HepG2 (cell line): Measurements from ENCODE around the gene PTRH2. TPM values are rescaled to one million over a fixed set of nuclear protein-coding genes. Genes with fewer than 3 reads are reported as not detected.

Source experiments
- ATAC-seq: fragments of 200-7000 bp; cut with Tn5 transposase; 3 replicates; pipeline ENCODE4 v1.9.1; 2020; ENCODE audit warnings: mild to moderate bottlenecking, moderate library complexity
- BruUV-seq: library from RNA; stranded (reverse); fragments of 400-500 nt; replicated peaks from 2 replicates; lab custom pipeline; 2021; lab: Mats Ljungman, UMichigan
- CTCF ChIA-PET: fragments of 300-600 bp; formaldehyde crosslinking; extraction: SDS; loops from one replicate; lab custom pipeline; 2021; ENCODE audit warnings: low total read pairs, inconsistent platforms, low intra/inter-chr PET ratio; lab: Yijun Ruan, JAX
- POLR2A ChIA-PET: fragments of 350-600 bp; sonication (Branson Sonifier 250); formaldehyde crosslinking; loops from one replicate; lab custom pipeline; 2020; ENCODE audit warnings: antibody characterized with exemption, inconsistent platforms; lab: Yijun Ruan, JAX
- DNase-seq: peaks from one replicate; pipeline ENCODE4 v3.0.0-alpha.2; 2015; ENCODE audit warnings: low spot score
- FAIRE-seq: peaks from 3 replicates; lab custom pipeline; 2011; peaks lifted over from hg19 to GRCh38; lab: Jason Lieb, UNC
- H2AFZ ChIP-seq: one replicate; pipeline ENCODE4 v1.6.1; 2011; ENCODE audit warnings: low read length, inconsistent platforms
- H3K27ac ChIP-seq: fragments of 300-600 bp; 3 replicates; pipeline ENCODE4 v1.8.0; 2011; ENCODE audit warnings: mixed run types, mild to moderate bottlenecking, mixed read lengths, low read length, inconsistent platforms; ENCODE audit not compliant: insufficient read depth; ENCODE audit errors: extremely low read length
- H3K27me3 ChIP-seq, 2 experiments: fragments of 200-600 bp in 1 of 2; 2 replicates in 1 of 2; 3 replicates in 1 of 2; pipeline versions ENCODE4 v1.6.0 to v1.8.0; 2011; ENCODE audit warnings: low read length in 2 of 2, mild to moderate bottlenecking in 2 of 2, moderate library complexity in 2 of 2, inconsistent platforms in 1 of 2; ENCODE audit not compliant: insufficient read depth in 2 of 2, control insufficient read depth in 1 of 2
- H3K36me3 ChIP-seq, 2 experiments: fragments of 200-600 bp in 1 of 2; replicated peaks in 1 of 2; 2 replicates in 1 of 2; 3 replicates in 1 of 2; pipeline versions ENCODE4 v1.5.1 to v1.8.0; 2011; ENCODE audit warnings: low read length in 2 of 2, inconsistent platforms in 1 of 2; ENCODE audit not compliant: insufficient read depth in 2 of 2, control insufficient read depth in 1 of 2
- H3K4me1 ChIP-seq: 2 replicates; pipeline ENCODE4 v1.5.1; 2012; ENCODE audit warnings: low read length, inconsistent platforms; ENCODE audit not compliant: insufficient read depth
- H3K4me2 ChIP-seq: 2 replicates; pipeline ENCODE4 v1.6.0; 2011; ENCODE audit warnings: low read depth, low read length, inconsistent platforms
- H3K4me3 ChIP-seq, 3 experiments: fragments of 200-600 bp in 1 of 3; sonication (generic), shearing (Covaris generic) in 1 of 3; replicated peaks in 1 of 3; 2 replicates each; pipeline ENCODE4 v1.5.1; 2011 to 2016; ENCODE audit warnings: low read length in 3 of 3, inconsistent platforms in 2 of 3, low read depth in 2 of 3, mild to moderate bottlenecking in 2 of 3, control low read depth in 1 of 3, mixed read lengths in 1 of 3; ENCODE audit not compliant: insufficient read depth in 1 of 3
- H3K79me2 ChIP-seq: one replicate; pipeline ENCODE4 v1.6.1; 2011; ENCODE audit warnings: low read length, inconsistent platforms; ENCODE audit not compliant: insufficient read depth
- H3K9ac ChIP-seq: 2 replicates; pipeline ENCODE4 v1.6.0; 2011; ENCODE audit warnings: mild to moderate bottlenecking, low read depth, low read length, inconsistent platforms; ENCODE audit not compliant: insufficient read depth
- H3K9me3 ChIP-seq: 2 replicates; pipeline ENCODE4 v1.5.1; 2012; ENCODE audit warnings: mild to moderate bottlenecking, low read length
- H4K20me1 ChIP-seq: 2 replicates; pipeline ENCODE4 v1.6.0; 2011; ENCODE audit warnings: inconsistent platforms, mild to moderate bottlenecking, low read length, moderate library complexity; ENCODE audit not compliant: insufficient read depth
- AGO1 ChIP-seq: fragments of 200-400 bp; formaldehyde crosslinking; IDR thresholded peaks from 2 replicates; pipeline ENCODE4 v1.6.1; 2017; ENCODE audit warnings: mild to moderate bottlenecking, low read depth, low read length, moderate library complexity; ENCODE audit not compliant: poor library complexity, severe bottlenecking
- CHD4 ChIP-seq: fragments of 200-600 bp; sonication (generic); IDR thresholded peaks from 2 replicates; pipeline ENCODE4 v1.7.0; 2017; ENCODE audit warnings: mild to moderate bottlenecking, low read length, borderline replicate concordance
- FOXJ3 ChIP-seq: sonication (generic); formaldehyde crosslinking; IDR thresholded peaks from 2 replicates; pipeline ENCODE4 v1.4.0; 2020; ENCODE audit warnings: missing genetic modification reagents, mild to moderate bottlenecking, borderline replicate concordance
- IRF1 ChIP-seq: sonication (generic); formaldehyde crosslinking; IDR thresholded peaks from 2 replicates; pipeline ENCODE4 v1.4.0; 2020; ENCODE audit warnings: low read depth, mild to moderate bottlenecking, missing genetic modification reagents
- KLF6 ChIP-seq: IDR thresholded peaks from 2 replicates; pipeline ENCODE4 v1.8.0; 2016; ENCODE audit warnings: missing biosample characterization, missing genetic modification reagents
- PHB2 ChIP-seq: fragments of 450-650 bp; IDR thresholded peaks from 2 replicates; pipeline ENCODE4 v1.6.1; 2018; ENCODE audit not compliant: partially characterized antibody
- RCOR2 ChIP-seq: IDR thresholded peaks from 2 replicates; pipeline ENCODE4 v1.6.1; 2016; ENCODE audit warnings: missing biosample characterization, missing genetic modification reagents
- TBX2 ChIP-seq: sonication (generic); formaldehyde crosslinking; IDR thresholded peaks from 2 replicates; pipeline ENCODE4 v1.5.0; 2020; ENCODE audit warnings: missing genetic modification reagents, mild to moderate bottlenecking, borderline replicate concordance
- ZNF138 ChIP-seq: sonication (generic); formaldehyde crosslinking; IDR thresholded peaks from 2 replicates; pipeline ENCODE4 v1.5.0; 2020; ENCODE audit warnings: mild to moderate bottlenecking, low read depth, missing genetic modification reagents
- ZNF296 ChIP-seq: sonication (generic); formaldehyde crosslinking; conservative IDR thresholded peaks from 2 replicates; pipeline ENCODE4 v1.5.0; 2020; ENCODE audit warnings: mild to moderate bottlenecking, missing genetic modification reagents
- ZNF30 ChIP-seq: sonication (generic); formaldehyde crosslinking; IDR thresholded peaks from 2 replicates; pipeline ENCODE4 v1.5.0; 2020; ENCODE audit warnings: mild to moderate bottlenecking, missing genetic modification reagents
- ZNF343 ChIP-seq: sonication (generic); formaldehyde crosslinking; IDR thresholded peaks from 2 replicates; pipeline ENCODE4 v1.4.0; 2020; ENCODE audit warnings: mild to moderate bottlenecking, missing genetic modification reagents
- ZNF543 ChIP-seq: sonication (generic); formaldehyde crosslinking; IDR thresholded peaks from 2 replicates; pipeline ENCODE4 v1.4.0; 2020; ENCODE audit warnings: mild to moderate bottlenecking, missing genetic modification reagents
- in situ Hi-C: cut with HindIII; loops from 2 replicates; pipeline ENCODE4 v1.10.0; 2017; ENCODE audit warnings: low pct_unique_long_range_greater_than_20kb; ENCODE audit not compliant: extremely low pct_ligation_motif_present
- intact Hi-C: fragments of 100-400 bp; cut with micrococcal nuclease; formaldehyde crosslinking; loops from one replicate; pipeline ENCODE4 v1.10.0; 2022; ENCODE audit not compliant: unreplicated experiment
- polyA plus RNA-seq, 8 experiments: library from polyadenylated mRNA; depleted of rRNA in 3 of 8; stranded (reverse) in 7 of 8; unstranded in 1 of 8; fragments of >200 nt; fragmentation: Illumina TruSeq in 4 of 8; extraction: Trizol in 4 of 8; gene quantifications; 2 replicates each; pipeline versions ENCODE4 v1.2.1 to v1.2.3, GENCODE V29; 2011 to 2016; ENCODE audit warnings: low read depth in 4 of 8, missing spikeins in 1 of 8, mixed read lengths in 1 of 8; ENCODE audit not compliant: insufficient read depth in 1 of 8
- total RNA-seq, 5 experiments: library from RNA; depleted of rRNA; stranded (reverse); fragments of >200 nt; fragmentation: Illumina TruSeq; extraction: Trizol; gene quantifications; 2 replicates each; pipeline ENCODE4 v1.2.3, GENCODE V29; 2016; ENCODE audit warnings: low read depth in 1 of 5
- TF ChIP-seq, protein P1 (sequence below): IDR thresholded peaks from 2 replicates; pipeline ENCODE4 v1.6.1; 2018; ENCODE audit warnings: missing genetic modification reagents
- TF ChIP-seq, protein P2 (sequence below): sonication (generic); formaldehyde crosslinking; conservative IDR thresholded peaks from 2 replicates; pipeline ENCODE4 v1.8.1; 2023; ENCODE audit warnings: missing genetic modification reagents

Gene PTRH2
- total and polyA plus RNA-seq, 2 of the 13 experiments (the other 11 are each of a cell fraction or from before 2014, with no cell fraction given), result 67.7 to 83.3 TPM

DNA sequence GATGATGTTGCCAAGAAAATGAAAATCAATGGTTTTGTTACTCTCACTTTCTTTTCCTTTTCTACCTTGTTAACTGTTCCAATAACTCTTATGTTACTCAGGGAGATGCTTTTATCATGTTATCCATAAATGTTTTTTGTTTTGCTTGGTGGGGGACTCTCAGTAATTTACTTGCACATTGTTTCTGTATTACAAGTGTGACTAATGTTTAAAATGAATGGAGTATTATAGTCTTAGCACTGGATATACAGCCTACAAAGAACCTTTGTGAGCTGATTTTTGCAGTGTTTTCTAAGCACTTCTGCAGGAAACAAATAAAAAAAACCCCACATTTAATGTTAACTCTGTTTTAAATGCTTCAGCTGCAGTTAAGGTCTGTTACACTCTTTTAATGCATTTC, 12.3 kb upstream of the PTRH2 start:
- CTCF ChIA-PET, result no interaction called here

More for the DNA sequence above, 12.3 kb upstream of the PTRH2 start:
- POLR2A ChIA-PET, result no interaction called here
- TF ChIP-seq, protein P1, sequence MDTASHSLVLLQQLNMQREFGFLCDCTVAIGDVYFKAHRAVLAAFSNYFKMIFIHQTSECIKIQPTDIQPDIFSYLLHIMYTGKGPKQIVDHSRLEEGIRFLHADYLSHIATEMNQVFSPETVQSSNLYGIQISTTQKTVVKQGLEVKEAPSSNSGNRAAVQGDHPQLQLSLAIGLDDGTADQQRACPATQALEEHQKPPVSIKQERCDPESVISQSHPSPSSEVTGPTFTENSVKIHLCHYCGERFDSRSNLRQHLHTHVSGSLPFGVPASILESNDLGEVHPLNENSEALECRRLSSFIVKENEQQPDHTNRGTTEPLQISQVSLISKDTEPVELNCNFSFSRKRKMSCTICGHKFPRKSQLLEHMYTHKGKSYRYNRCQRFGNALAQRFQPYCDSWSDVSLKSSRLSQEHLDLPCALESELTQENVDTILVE, result no peak
- TF ChIP-seq ZNF138 (CRISPR knock-in tag) (no peak), FOXJ3 (CRISPR knock-in tag) (no peak), KLF6 (no peak), ZNF296 (CRISPR knock-in tag) (no peak), CHD4 (no peak), RCOR2 (no peak), IRF1 (CRISPR knock-in tag) (no peak), TBX2 (CRISPR knock-in tag) (no peak), ZNF543 (CRISPR knock-in tag) (no peak), ZNF30 (CRISPR knock-in tag) (no peak), ZNF343 (CRISPR knock-in tag) (no peak), PHB2 (no peak), AGO1 (no peak)
- TF ChIP-seq, protein P2, sequence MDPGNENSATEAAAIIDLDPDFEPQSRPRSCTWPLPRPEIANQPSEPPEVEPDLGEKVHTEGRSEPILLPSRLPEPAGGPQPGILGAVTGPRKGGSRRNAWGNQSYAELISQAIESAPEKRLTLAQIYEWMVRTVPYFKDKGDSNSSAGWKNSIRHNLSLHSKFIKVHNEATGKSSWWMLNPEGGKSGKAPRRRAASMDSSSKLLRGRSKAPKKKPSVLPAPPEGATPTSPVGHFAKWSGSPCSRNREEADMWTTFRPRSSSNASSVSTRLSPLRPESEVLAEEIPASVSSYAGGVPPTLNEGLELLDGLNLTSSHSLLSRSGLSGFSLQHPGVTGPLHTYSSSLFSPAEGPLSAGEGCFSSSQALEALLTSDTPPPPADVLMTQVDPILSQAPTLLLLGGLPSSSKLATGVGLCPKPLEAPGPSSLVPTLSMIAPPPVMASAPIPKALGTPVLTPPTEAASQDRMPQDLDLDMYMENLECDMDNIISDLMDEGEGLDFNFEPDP (CRISPR knock-in tag), result no peak
- FAIRE-seq, result no peak
- no peak overlapping the region for H3K4me3 ChIP-seq
- H3K9me3 ChIP-seq, result no peaks in the 10 kb centered on the region
- H3K27me3 ChIP-seq, result no peaks in the 10 kb centered on the region
- ATAC-seq, result no peak
- peaks cover 60% of the 10 kb centered on the region for H3K4me1 ChIP-seq
- peaks cover 90% of the 10 kb centered on the region for H3K79me2 ChIP-seq
- no peak overlapping the region for H3K27ac ChIP-seq
- peaks cover 2 to 5% of the 10 kb centered on the region in 2 experiments; a peak in 2 of 5 replicates for H3K36me3 ChIP-seq
- no peaks in the 10 kb centered on the region for H4K20me1 ChIP-seq
- H3K4me2 ChIP-seq, result no peak overlapping the region
- H3K9ac ChIP-seq, result no peak overlapping the region
- H2AFZ ChIP-seq, result no peak overlapping the region
- in situ Hi-C loops, result no loop called here
- intact Hi-C loops, result no loop called here
- BruUV-seq, result no TSS peak
- DNase-seq, result no peak
